GM18858 (cell line): ENCODE results near the gene SRP14.
"Not testable (repeated sequence)": the region's sequence is repeated elsewhere in the genome, so short reads cannot be mapped to it uniquely, and the experiment has no call there.

Source experiments
- ATAC-seq: cut with Tn5 transposase; IDR thresholded peaks from one replicate; pipeline ENCODE4 v1.9.1; 2021; ENCODE audit not compliant: unreplicated experiment

The SRP14 gene

GRCh38 chr15:40038638-40039543 is at the start of gene SRP14:
TSS of gene SRP14 (minus strand) at chr15:40039181. CDS start at chr15:40039116, 65 bp downstream.
- peak; percentile 91 for ATAC-seq

GRCh38 chr15:40087991-40088928 is 49.3 kb upstream of the SRP14 start:
- no peak for ATAC-seq

GRCh38 chr15:40087068-40087810 is 48.3 kb upstream of the SRP14 start:
- ATAC-seq = no peak

GRCh38 chr15:40085266-40085665 is 46.3 kb upstream of the SRP14 start:
- no peak for ATAC-seq

- ATAC-seq = no peak
These were observed 45.7 kb upstream of the SRP14 start for GRCh38 chr15:40084650-40085049.

- ATAC-seq = no peak
These were observed 43.4 kb upstream of the SRP14 start for GRCh38 chr15:40082195-40082883.

GRCh38 chr15:40081691-40082194 is 42.8 kb upstream of the SRP14 start:
- ATAC-seq = no peak

GRCh38 chr15:40080847-40081246 is 41.9 kb upstream of the SRP14 start:
- ATAC-seq = no peak

GRCh38 chr15:40080104-40080503 is 41.1 kb upstream of the SRP14 start:
- ATAC-seq = no peak

GRCh38 chr15:40079456-40079855 is 40.5 kb upstream of the SRP14 start:
- ATAC-seq = no peak

- no peak for ATAC-seq
These were observed 36.5 kb upstream of the SRP14 start for GRCh38 chr15:40075298-40076044.

- not testable (repeated sequence) for ATAC-seq
These were observed 35.7 kb upstream of the SRP14 start for GRCh38 chr15:40074656-40075055.

- not testable (repeated sequence) for ATAC-seq
These were observed 34.9 kb upstream of the SRP14 start for GRCh38 chr15:40073716-40074490.

- no peak for ATAC-seq
These were observed 33.4 kb upstream of the SRP14 start for GRCh38 chr15:40072216-40072990.

- ATAC-seq = no peak
These were observed 31.7 kb upstream of the SRP14 start for GRCh38 chr15:40070608-40071218.

GRCh38 chr15:40070166-40070557 is 31.2 kb upstream of the SRP14 start:
- ATAC-seq = no peak
